Measurements from ENCODE around the gene DDR2. TPM values are rescaled to one million over a fixed set of nuclear protein-coding genes. Genes with fewer than 3 reads are reported as not detected.
A peak's percentile ranks its signal among the peaks of the same experiment; 100 is the strongest.
"Not testable (repeated sequence)": the region's sequence is repeated elsewhere in the genome, so short reads cannot be mapped to it uniquely, and the experiment has no call there.

DDR2 gene
- polyA plus RNA-seq, 2 donors, result 2.8 to 4.0 TPM

GRCh38 chr1:162733336-162733590, 101.0 kb downstream of the DDR2 start:
- Histone ChIP-seq H3K27me3 (ENCODE audit: control insufficient read depth in 1 of 2, insufficient read depth in 2 of 2, low read length in 2 of 2) (no peaks in the 10 kb centered on the region), H3K36me3 (ENCODE audit: control insufficient read depth in 2 of 2, insufficient read depth in 2 of 2, low read length in 1 of 2) (no peaks in the 10 kb centered on the region), H3K27ac (ENCODE audit: low read depth in 2 of 2, low read length in 1 of 2) (peak overlapping the region; percentile 24 to 40), H3K4me1 (ENCODE audit: control insufficient read depth in 2 of 2, insufficient read depth in 2 of 2, low read length in 1 of 2) (no peaks in the 10 kb centered on the region), H3K9me3 (ENCODE audit: control insufficient read depth in 2 of 2, insufficient read depth in 1 of 2, low read depth in 1 of 2, low read length in 1 of 2) (no peaks in the 10 kb centered on the region), H3K4me3 (ENCODE audit: low read depth in 1 of 2, low read length in 2 of 2) (no peak overlapping the region)
- 13 to 16% methylated on average over 1 of the region's 1 CpG for WGBS, 2 donors

- Histone ChIP-seq H3K27me3 (ENCODE audit: control insufficient read depth in 1 of 2, insufficient read depth in 2 of 2, low read length in 2 of 2) (no peaks in the 10 kb centered on the region), H3K36me3 (ENCODE audit: control insufficient read depth in 2 of 2, insufficient read depth in 2 of 2, low read length in 1 of 2) (no peaks in the 10 kb centered on the region), H3K4me3 (ENCODE audit: low read depth in 1 of 2, low read length in 2 of 2) (no peak overlapping the region), H3K4me1 (ENCODE audit: control insufficient read depth in 2 of 2, insufficient read depth in 2 of 2, low read length in 1 of 2) (no peaks in the 10 kb centered on the region), H3K27ac (ENCODE audit: low read depth in 2 of 2, low read length in 1 of 2) (no peak overlapping the region), H3K9me3 (ENCODE audit: control insufficient read depth in 2 of 2, insufficient read depth in 1 of 2, low read depth in 1 of 2, low read length in 1 of 2) (no peaks in the 10 kb centered on the region)
- 70 to 71% methylated on average over 2 of the region's 2 CpGs for WGBS, 2 donors
Observed at GRCh38 chr1:162734047-162734446, 101.8 kb downstream of the DDR2 start.

GRCh38 chr1:162736184-162736583, 103.9 kb downstream of the DDR2 start:
- Histone ChIP-seq H3K4me3 (ENCODE audit: low read depth in 1 of 2, low read length in 2 of 2) (no peak overlapping the region), H3K9me3 (ENCODE audit: control insufficient read depth in 2 of 2, insufficient read depth in 1 of 2, low read depth in 1 of 2, low read length in 1 of 2) (no peaks in the 10 kb centered on the region), H3K4me1 (ENCODE audit: control insufficient read depth in 2 of 2, insufficient read depth in 2 of 2, low read length in 1 of 2) (no peaks in the 10 kb centered on the region), H3K27me3 (ENCODE audit: control insufficient read depth in 1 of 2, insufficient read depth in 2 of 2, low read length in 2 of 2) (no peaks in the 10 kb centered on the region), H3K27ac (ENCODE audit: low read depth in 2 of 2, low read length in 1 of 2) (no peak overlapping the region), H3K36me3 (ENCODE audit: control insufficient read depth in 2 of 2, insufficient read depth in 2 of 2, low read length in 1 of 2) (no peaks in the 10 kb centered on the region)
- WGBS, 2 donors, result 89 to 93% methylated on average over 3 of the region's 3 CpGs

GRCh38 chr1:162736633-162737067, 104.4 kb downstream of the DDR2 start:
- WGBS, 2 donors, result 84 to 88% methylated on average over 3 of the region's 3 CpGs
- no peak overlapping the region for H3K4me3 ChIP-seq (ENCODE audit: low read depth in 1 of 2, low read length in 2 of 2)
- H3K4me1 ChIP-seq (ENCODE audit: control insufficient read depth in 2 of 2, insufficient read depth in 2 of 2, low read length in 1 of 2), result no peaks in the 10 kb centered on the region
- no peaks in the 10 kb centered on the region for H3K36me3 ChIP-seq (ENCODE audit: control insufficient read depth in 2 of 2, insufficient read depth in 2 of 2, low read length in 1 of 2)
- H3K27ac ChIP-seq (ENCODE audit: low read depth in 2 of 2, low read length in 1 of 2), result no peak overlapping the region
- H3K9me3 ChIP-seq (ENCODE audit: control insufficient read depth in 2 of 2, insufficient read depth in 1 of 2, low read depth in 1 of 2, low read length in 1 of 2), result no peaks in the 10 kb centered on the region
- H3K27me3 ChIP-seq (ENCODE audit: control insufficient read depth in 1 of 2, insufficient read depth in 2 of 2, low read length in 2 of 2), result no peaks in the 10 kb centered on the region

- Histone ChIP-seq H3K27me3 (ENCODE audit: control insufficient read depth in 1 of 2, insufficient read depth in 2 of 2, low read length in 2 of 2) (no peaks in the 10 kb centered on the region), H3K4me3 (ENCODE audit: low read depth in 1 of 2, low read length in 2 of 2) (no peak overlapping the region), H3K9me3 (ENCODE audit: control insufficient read depth in 2 of 2, insufficient read depth in 1 of 2, low read depth in 1 of 2, low read length in 1 of 2) (no peaks in the 10 kb centered on the region), H3K27ac (ENCODE audit: low read depth in 2 of 2, low read length in 1 of 2) (no peak overlapping the region), H3K36me3 (ENCODE audit: control insufficient read depth in 2 of 2, insufficient read depth in 2 of 2, low read length in 1 of 2) (no peaks in the 10 kb centered on the region), H3K4me1 (ENCODE audit: control insufficient read depth in 2 of 2, insufficient read depth in 2 of 2, low read length in 1 of 2) (no peaks in the 10 kb centered on the region)
- 65 to 69% methylated on average over 4 of the region's 4 CpGs for WGBS, 2 donors
Observed at GRCh38 chr1:162740755-162741154, 108.5 kb downstream of the DDR2 start.

- no peaks in the 10 kb centered on the region for H3K36me3 ChIP-seq (ENCODE audit: control insufficient read depth in 2 of 2, insufficient read depth in 2 of 2, low read length in 1 of 2)
- H3K9me3 ChIP-seq (ENCODE audit: control insufficient read depth in 2 of 2, insufficient read depth in 1 of 2, low read depth in 1 of 2, low read length in 1 of 2), result peaks cover 0 to 4% of the 10 kb centered on the region in 2 donors
- H3K4me1 ChIP-seq (ENCODE audit: control insufficient read depth in 2 of 2, insufficient read depth in 2 of 2, low read length in 1 of 2), result no peaks in the 10 kb centered on the region
- WGBS, 2 donors, result 83% methylated on average over 2 of the region's 2 CpGs
- H3K4me3 ChIP-seq (ENCODE audit: low read depth in 1 of 2, low read length in 2 of 2), result no peak overlapping the region
- H3K27ac ChIP-seq (ENCODE audit: low read depth in 2 of 2, low read length in 1 of 2), result no peak overlapping the region
- H3K27me3 ChIP-seq (ENCODE audit: control insufficient read depth in 1 of 2, insufficient read depth in 2 of 2, low read length in 2 of 2), result no peaks in the 10 kb centered on the region
Observed at GRCh38 chr1:162741574-162741973, 109.3 kb downstream of the DDR2 start.

GRCh38 chr1:162746264-162746942, 114.1 kb downstream of the DDR2 start:
- not testable (repeated sequence) for H3K27ac ChIP-seq (ENCODE audit: low read depth in 2 of 2, low read length in 1 of 2); H3K9me3 ChIP-seq (ENCODE audit: control insufficient read depth in 2 of 2, insufficient read depth in 1 of 2, low read depth in 1 of 2, low read length in 1 of 2); H3K27me3 ChIP-seq (ENCODE audit: control insufficient read depth in 1 of 2, insufficient read depth in 2 of 2, low read length in 2 of 2); H3K4me3 ChIP-seq (ENCODE audit: low read depth in 1 of 2, low read length in 2 of 2); H3K4me1 ChIP-seq (ENCODE audit: control insufficient read depth in 2 of 2, insufficient read depth in 2 of 2, low read length in 1 of 2); H3K36me3 ChIP-seq (ENCODE audit: control insufficient read depth in 2 of 2, insufficient read depth in 2 of 2, low read length in 1 of 2)
- WGBS, 2 donors, result 94 to 95% methylated on average over 14 of the region's 14 CpGs

- 97 to 100% methylated on average over 1 of the region's 1 CpG for WGBS, 2 donors
- Histone ChIP-seq H3K4me3 (ENCODE audit: low read depth in 1 of 2, low read length in 2 of 2) (no peak overlapping the region), H3K9me3 (ENCODE audit: control insufficient read depth in 2 of 2, insufficient read depth in 1 of 2, low read depth in 1 of 2, low read length in 1 of 2) (no peaks in the 10 kb centered on the region), H3K36me3 (ENCODE audit: control insufficient read depth in 2 of 2, insufficient read depth in 2 of 2, low read length in 1 of 2) (no peaks in the 10 kb centered on the region), H3K27me3 (ENCODE audit: control insufficient read depth in 1 of 2, insufficient read depth in 2 of 2, low read length in 2 of 2) (no peaks in the 10 kb centered on the region), H3K4me1 (ENCODE audit: control insufficient read depth in 2 of 2, insufficient read depth in 2 of 2, low read length in 1 of 2) (peaks cover 0 to 4% of the 10 kb centered on the region in 2 donors), H3K27ac (ENCODE audit: low read depth in 2 of 2, low read length in 1 of 2) (no peak overlapping the region)
Observed at GRCh38 chr1:162753001-162753658, 120.9 kb downstream of the DDR2 start.

- no peak overlapping the region for H3K4me3 ChIP-seq (ENCODE audit: low read depth in 1 of 2, low read length in 2 of 2)
- peaks cover 0 to 4% of the 10 kb centered on the region in 2 donors for H3K4me1 ChIP-seq (ENCODE audit: control insufficient read depth in 2 of 2, insufficient read depth in 2 of 2, low read length in 1 of 2)
- no peak overlapping the region for H3K27ac ChIP-seq (ENCODE audit: low read depth in 2 of 2, low read length in 1 of 2)
- no peaks in the 10 kb centered on the region for H3K36me3 ChIP-seq (ENCODE audit: control insufficient read depth in 2 of 2, insufficient read depth in 2 of 2, low read length in 1 of 2)
- 85 to 91% methylated on average over 1 of the region's 1 CpG for WGBS, 2 donors
- no peaks in the 10 kb centered on the region for H3K9me3 ChIP-seq (ENCODE audit: control insufficient read depth in 2 of 2, insufficient read depth in 1 of 2, low read depth in 1 of 2, low read length in 1 of 2)
- H3K27me3 ChIP-seq (ENCODE audit: control insufficient read depth in 1 of 2, insufficient read depth in 2 of 2, low read length in 2 of 2), result no peaks in the 10 kb centered on the region
Observed at GRCh38 chr1:162753998-162754585, 121.8 kb downstream of the DDR2 start.

GRCh38 chr1:162755306-162755705, 123.0 kb downstream of the DDR2 start:
- Histone ChIP-seq H3K27me3 (ENCODE audit: control insufficient read depth in 1 of 2, insufficient read depth in 2 of 2, low read length in 2 of 2) (no peaks in the 10 kb centered on the region), H3K4me3 (ENCODE audit: low read depth in 1 of 2, low read length in 2 of 2) (no peak overlapping the region), H3K27ac (ENCODE audit: low read depth in 2 of 2, low read length in 1 of 2) (no peak overlapping the region), H3K36me3 (ENCODE audit: control insufficient read depth in 2 of 2, insufficient read depth in 2 of 2, low read length in 1 of 2) (no peaks in the 10 kb centered on the region), H3K4me1 (ENCODE audit: control insufficient read depth in 2 of 2, insufficient read depth in 2 of 2, low read length in 1 of 2) (peaks cover 0 to 4% of the 10 kb centered on the region in 2 donors), H3K9me3 (ENCODE audit: control insufficient read depth in 2 of 2, insufficient read depth in 1 of 2, low read depth in 1 of 2, low read length in 1 of 2) (no peaks in the 10 kb centered on the region)
- 87% methylated on average over 3 of the region's 3 CpGs for WGBS, 2 donors
